GM19043 (cell line): ENCODE results near the gene STYK1.
"Not testable (repeated sequence)": the region's sequence is repeated elsewhere in the genome, so short reads cannot be mapped to it uniquely, and the experiment has no call there.

Experiments
- ATAC-seq: cut with Tn5 transposase; IDR thresholded peaks from one replicate; pipeline ENCODE4 v1.9.1; 2021; ENCODE audit warnings: low read depth; ENCODE audit not compliant: unreplicated experiment

Gene STYK1

DNA sequence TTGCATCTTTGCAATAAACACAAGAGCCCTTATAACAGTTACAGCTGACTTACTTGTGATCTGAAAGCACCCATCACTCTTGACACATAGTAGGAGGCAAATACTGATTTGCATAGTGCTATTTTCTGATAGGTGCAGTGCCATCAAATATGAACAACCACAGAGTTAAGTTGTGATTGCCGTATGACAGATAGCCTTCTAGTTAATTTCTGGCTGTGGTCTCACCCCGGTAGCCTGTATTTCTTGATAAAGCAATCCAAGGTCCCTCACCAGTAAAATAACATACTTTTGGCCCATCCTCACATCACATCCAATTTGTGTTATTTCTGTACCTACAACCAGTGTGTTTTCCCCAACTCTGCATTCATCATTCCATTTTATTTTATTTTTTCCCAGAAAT is 23.3 kb upstream of the STYK1 start:
- no peak for ATAC-seq

DNA sequence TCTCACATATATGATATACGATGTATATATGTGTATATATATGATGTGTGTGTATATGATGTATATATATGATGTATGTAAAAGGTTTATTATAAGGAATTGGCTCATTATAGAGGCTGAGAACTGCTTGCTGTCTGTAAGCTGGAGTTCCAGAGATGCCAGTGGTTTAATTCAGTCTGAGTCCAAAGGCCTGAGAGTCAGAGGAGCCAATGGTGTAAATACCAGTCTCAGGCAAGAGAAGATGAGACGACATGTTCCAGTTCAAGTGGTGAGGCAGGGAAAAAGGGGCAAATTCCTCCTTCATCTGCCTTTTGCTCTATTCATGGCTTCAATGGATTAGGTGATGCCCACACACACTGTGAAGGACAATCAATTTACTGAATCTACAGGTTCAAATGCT is 17.1 kb upstream of the STYK1 start:
- ATAC-seq, result no peak

DNA sequence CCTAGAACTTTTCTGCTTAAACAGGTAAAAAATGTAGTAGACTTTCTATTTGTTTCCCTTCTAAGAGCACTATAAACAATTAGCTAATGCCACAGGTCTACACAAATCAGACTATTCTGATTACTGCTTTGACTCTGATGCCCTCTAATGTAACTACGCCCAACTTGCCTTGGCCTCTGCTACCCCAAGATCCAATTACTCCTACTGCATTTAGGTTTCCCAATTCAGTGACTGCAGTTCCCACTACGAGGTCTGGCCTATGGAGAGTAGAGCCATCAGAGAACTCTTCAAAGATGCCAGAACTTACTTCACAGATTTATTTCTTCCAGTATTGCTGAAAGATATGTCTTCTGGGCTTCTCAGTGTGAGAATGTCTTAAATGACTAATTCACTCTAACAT is 15.3 kb upstream of the STYK1 start:
- no peak for ATAC-seq

DNA sequence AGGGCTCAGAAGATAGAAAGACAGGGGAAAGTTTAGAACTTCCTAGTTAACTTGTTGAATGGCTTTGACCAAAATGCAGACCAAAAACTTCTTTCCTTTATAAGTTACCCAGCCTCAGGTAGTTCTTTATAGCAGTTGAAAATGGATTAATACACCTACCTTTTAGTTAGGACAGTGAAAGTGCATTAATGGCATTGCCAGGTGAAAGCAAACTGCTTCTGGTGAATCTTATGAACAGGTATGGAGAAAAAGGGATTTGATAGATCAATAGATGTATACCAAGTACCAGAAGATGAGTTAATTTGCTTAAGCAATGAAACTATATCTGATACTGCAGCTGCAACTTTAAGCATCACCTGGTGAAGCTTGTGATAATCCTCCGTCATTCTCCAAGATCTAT is 14.2 kb upstream of the STYK1 start:
- ATAC-seq, result no peak

DNA sequence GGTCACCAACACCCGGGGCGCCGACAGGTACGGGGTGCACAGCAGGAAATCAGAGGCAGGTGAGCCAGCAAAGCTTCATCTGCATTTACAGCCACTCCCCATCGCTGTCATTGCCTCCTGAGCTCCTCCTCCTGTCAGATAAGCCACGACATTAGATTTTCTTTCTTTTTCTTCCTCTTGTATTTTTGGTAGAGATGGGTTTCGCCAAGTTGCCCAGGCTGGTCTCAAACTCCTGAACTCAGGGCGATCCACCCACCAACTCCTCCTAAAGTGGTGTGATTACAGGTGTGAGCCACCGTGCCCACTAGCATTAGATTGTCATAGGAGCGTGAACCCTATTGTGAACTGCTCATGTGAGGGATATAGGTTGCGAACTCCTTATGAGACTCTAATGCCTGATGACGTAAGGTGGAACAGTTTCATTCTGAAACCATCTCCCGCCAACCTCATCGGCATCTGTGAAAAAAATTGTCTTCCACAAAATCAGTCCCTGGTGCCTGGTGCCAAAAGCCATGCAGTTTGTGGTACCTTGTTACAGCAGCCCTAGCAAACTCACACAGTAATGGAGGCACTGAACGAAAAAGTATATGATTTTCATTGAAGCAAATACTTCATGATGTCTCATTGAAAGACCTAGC is 1.5 kb downstream of the STYK1 start:
- ATAC-seq, result no peak

DNA sequence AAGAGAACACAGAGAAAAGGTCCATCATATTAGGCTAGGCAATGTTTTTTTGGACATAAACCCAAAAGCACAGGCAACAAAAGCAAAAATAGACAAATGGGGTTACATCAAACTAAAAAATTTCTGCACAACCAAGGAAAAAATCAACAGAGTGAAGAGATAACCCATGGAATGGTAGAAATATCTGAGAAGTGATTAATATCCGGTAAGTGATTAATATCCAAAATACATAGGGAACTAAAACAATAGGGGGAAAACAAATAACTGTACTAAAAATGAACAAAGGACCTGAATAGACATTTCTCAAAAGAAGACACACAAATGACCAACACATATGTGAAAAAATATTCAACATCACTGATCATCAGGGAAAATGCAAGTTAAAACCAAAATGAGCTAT is 4.3 kb downstream of the STYK1 start:
- ATAC-seq, result no peak

DNA sequence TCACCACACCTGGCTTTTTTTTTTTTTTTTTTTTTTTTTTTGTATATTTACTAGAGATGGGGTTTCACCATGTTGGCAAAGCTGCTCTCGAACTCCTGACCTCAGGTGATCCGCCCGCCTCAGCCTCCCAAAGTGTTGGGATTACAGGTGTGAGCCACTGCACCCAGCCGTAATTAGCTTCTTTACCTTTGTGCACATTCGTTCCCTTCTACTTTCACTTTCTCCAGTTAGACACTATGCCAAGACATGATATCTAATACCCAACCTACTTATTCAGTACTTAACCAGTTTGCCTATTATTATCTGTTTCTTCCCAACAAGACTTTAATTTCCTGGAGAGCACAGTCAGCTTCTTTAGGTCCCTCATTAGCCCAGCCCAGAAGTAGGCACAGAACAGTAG is 5.3 kb downstream of the STYK1 start:
- no peak for ATAC-seq

DNA sequence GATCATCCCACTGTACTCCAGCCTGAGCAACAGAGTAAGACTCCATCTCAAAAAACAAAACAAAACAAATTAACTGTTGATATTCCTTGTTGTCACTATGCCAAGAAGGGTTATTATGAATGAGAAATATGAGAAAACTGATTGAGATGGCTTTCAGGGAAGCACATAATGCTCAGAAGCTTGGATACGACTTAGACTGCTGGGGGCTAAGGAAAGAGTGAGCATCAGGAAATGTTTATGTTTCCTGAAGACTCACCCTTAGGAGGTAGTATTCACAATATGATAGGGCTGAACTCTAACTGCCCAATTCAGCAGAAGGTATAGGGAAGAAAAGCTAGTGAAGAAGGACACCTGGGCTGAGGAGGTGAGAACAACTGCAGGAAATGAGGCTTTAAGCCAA is 6.3 kb downstream of the STYK1 start:
- no peak for ATAC-seq

DNA sequence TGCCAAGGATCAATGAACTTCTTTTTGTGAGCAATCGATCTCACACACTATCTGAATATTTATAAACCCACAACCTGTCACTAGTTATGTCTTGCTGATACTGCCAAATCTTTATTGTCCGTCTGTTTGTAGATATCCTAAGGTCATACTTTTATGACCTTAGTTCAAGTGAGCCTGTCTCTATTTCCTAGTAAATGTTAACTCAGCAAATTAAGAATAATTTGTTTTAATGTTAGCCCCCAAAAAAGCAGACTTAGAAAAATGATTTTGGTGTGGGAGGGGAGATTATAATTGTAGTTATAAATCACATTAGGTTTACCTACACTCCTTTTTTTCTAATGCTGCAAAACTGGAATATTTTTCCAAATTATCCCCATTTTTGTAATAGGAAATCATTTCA is 9.4 kb downstream of the STYK1 start:
- ATAC-seq, result no peak

DNA sequence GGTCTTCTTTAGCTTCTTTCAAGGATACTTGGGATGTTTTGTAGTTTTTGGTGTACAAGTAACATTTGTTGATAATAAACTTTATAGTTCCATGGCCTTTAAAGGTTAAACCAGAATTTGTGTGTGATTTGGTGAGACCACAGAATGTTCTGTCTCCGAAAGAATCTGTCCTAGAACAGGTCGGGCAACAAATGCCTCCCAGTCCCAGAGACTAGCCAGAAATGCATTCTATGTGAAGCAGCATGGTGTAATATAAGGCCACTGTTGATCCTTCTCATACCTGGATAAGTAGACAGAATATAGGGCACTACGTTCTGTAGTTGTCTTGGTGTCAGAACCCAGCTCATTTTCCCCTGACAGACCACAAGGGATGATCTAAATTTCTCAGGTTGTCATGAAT is 10.0 kb downstream of the STYK1 start:
- ATAC-seq, result no peak

DNA sequence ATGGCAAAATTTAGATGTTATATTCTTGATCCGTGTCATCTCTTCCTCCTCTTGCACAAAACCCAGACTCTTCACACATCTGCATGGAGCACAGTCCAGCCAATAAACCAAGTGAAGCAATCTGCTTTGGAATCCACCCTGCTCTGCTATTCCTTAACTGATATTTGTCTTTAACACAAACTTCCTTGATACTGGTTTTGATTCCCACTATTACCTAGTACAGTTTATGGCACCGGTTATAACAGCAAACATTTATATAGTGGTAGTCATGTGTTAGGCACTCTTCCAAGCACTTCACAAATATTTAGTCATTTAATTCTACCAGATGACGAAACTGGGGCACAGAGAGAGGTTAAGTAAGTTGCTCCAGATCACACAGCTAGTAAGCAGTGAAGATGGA is 12.5 kb downstream of the STYK1 start:
- ATAC-seq, result no peak

DNA sequence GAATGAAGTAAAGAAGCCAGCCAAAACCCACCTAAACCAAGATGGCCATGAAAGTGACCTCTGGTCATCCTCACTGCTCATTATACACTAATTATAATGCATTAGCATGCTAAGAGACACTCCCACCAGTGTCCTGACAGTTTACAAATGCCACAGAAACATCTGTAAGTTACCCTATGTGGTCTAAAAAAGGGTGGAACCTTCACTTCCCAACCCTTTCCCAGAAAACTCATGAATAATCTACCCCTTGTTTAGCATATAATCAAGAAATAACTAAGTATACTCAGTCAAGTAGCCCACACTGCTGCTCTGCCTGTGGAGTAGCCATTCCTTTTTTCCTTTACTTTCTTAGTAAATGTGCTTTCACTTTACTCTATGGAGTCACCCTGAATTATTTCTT is 19.8 kb downstream of the STYK1 start:
- ATAC-seq, result no peak

DNA sequence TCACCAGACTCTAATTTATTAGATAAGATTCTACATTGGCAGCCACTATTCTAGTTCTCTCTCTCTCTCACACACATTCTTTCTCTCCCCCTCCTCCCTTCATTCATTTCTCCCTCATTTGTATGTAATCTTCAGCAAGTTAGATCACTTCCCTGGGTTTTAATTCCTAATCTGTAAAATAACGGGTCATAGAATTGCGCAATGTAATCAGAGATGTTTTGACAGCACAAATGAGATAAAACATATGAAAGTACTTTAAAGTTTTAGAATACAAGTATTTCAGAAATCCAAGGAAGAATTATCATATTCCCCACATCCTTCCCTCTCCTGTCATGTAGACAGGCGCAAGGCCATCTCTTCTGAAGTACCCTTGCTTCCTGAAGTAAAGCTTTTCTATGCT is 21.7 kb downstream of the STYK1 start:
- no peak for ATAC-seq

DNA sequence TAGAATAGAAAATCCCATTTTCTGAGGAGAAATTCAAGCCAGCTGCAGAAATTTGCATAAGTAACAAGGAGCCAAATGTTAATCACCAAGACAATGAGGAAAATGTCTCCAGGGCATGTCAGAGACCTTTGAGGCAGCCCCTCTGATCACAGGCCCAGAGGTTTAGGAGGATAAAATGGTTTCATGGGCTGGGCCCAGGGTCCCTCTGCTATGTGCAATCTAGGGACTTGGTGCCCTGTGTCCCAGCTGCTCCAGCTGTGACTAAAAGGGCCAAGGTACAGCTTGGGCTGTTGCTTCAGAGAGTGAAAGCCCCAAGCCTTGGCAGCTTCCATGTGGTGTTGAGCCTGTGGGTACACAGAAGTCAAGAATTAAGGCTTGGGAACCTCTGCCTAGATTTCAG is 27.3 kb downstream of the STYK1 start:
- not testable (repeated sequence) for ATAC-seq

DNA sequence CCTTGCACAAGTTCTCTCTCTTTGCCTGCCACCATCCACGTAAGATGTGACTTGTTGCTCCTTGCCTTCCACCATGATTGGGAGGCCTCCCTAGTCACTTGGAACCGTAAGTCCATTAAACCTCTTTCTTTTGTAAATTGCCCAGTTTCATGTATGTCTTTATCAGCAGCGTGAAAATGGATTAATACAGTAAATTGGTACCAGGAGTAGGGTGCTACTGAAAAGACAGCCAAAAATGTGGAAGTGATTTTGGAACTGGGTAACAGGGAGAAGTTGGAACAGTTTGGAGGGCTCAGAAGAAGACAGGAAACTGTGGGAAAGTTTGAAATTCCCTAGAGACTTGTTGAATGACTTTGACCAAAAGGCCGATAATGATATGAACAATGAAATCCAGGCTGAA is 27.9 kb downstream of the STYK1 start:
- no peak for ATAC-seq

DNA sequence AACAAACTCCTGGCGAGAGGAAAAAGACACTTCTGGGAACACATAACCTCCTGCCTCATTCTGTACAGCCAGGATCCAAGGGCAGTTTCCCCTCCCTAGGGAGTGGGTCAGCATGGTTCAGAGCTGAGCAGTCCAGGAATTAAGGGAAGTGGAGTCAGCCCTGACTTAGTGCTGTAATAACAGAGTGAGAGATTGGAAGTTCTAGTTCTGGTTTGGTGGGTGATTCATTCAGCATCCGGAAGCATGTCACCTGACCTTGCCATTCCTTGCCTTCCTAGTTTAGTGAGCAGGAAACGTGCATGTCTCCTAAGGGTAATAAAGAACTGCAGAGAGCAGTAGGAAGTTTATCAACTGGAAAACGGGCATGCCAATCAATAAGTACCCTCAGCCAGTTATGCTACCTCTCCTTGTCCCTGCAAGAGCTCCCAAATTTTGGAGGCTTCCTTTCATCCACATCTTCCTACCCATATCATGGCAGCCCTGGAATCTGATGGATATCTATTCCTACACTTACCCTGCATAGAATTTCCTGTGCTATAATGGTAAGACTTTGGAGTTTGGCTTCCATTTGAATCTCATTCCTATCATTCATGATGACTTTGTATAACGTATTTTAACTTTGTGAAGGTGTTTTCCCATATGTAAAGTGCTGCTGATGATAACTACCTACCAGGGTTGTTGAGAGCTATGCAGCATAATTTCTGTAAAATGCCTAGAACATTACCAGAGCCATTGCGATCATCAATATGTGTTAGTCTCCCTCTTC is 31.9 kb downstream of the STYK1 start:
- no peak for ATAC-seq

DNA sequence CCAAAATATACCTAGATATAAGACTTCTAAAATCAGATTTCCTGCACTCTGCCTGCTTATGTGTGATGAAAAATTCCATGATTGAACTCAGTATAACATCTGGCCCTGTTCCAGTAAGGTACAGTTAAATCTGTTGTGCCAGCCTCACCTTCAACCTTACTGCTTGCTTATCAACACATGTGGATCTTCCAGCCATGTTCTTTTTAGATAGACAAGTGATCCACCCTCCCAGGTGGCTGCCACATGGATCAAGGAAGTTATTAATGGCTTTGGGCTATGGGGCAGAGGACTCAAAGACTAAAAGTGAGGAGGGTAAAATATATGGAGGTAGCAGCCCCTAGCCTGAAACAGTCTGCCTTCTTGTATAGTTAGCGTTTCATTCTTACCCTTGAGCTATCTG is 35.1 kb downstream of the STYK1 start:
- ATAC-seq, result no peak

DNA sequence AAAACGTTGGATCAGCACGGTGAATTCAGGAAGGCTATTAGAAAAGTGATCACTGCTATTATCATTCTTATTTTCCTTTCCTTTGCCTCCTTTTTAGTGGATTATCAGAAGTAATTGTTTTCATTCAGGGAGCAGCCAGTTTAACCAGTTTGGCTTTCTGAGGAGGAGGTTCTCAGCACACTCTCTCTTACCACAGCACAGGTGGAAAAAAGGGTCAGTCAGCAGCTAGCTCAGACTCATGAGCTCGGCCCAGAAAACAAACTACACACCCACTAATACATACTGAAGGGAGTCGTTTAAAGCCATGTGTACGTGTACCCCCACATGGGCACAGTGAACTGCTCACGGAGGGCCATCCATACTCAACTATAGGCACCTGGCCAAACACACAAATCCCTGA is 37.2 kb downstream of the STYK1 start:
- no peak for ATAC-seq

DNA sequence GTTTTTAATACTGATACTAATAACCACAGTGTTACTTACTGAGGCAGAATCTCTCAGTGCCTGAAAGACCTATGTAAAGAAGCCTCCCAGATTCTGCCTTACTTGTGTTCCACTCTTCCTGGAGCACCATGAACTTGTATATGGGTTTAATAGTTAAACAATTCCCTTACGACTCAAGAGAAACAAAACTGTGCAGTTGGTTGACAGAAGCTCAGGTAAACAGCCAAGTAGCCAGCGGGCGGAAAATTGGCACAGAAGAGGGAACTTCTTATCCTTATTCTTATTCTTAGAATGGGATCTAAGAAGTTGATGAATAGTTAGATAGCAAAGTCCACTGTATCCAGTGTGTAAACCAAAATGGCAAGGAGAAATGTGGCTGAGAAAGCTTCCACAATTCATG is 37.7 kb downstream of the STYK1 start:
- ATAC-seq, result no peak

DNA sequence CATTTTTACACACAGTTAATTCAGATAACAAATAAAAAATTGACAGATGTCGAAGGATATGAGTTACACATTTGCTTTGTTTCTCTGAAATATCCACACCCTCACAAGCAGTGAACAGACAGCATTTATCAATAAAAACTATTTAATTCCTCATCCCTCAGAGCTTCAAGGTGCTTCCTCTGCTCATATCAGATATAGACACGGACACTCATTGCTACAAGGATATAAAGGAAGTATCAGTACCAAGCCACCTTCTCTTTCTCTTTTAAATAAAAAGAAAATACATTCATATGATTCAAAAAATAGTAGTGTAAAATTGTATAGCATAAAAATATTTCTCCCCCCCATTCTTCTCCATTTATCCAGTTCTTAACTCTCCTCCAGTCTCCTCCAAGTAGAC is 38.5 kb downstream of the STYK1 start:
- no peak for ATAC-seq

DNA sequence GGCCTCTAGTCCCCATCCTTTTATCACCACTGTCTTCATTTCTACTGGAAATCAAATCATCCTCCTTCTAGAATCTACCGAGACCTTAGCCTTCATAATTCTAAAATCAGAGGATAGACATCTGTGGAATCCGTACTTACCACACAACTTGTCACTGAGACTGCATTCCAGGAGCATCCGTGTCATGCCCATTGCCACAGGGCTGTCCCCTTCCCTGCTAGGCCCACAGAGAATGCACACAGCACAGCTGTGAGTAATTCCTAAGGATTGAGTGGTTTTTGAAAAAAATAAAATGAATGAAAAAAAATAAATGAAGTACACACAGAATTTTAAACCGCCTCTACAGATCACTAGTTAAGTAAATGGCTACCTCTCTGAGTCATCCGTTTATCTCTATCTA is 39.4 kb downstream of the STYK1 start:
- ATAC-seq, result no peak

DNA sequence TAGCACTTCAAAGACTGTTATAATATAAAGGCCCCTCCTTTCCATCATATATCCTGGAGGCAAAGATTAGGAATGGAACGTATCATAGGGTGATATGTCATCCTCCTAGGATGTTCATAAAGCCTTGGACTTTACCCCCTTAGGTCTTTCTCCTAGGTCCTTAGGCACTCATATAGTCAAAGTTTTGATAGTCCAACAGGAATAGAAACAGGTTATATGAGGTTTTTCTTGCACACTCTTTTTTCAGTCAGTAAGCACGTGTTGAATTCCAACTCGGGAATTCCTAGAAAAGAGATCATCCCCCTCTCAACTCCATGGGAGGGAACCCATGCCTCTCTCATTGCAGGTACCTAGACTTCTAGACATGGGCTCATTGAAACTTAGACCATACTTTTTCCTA is 40.3 kb downstream of the STYK1 start:
- no peak for ATAC-seq

DNA sequence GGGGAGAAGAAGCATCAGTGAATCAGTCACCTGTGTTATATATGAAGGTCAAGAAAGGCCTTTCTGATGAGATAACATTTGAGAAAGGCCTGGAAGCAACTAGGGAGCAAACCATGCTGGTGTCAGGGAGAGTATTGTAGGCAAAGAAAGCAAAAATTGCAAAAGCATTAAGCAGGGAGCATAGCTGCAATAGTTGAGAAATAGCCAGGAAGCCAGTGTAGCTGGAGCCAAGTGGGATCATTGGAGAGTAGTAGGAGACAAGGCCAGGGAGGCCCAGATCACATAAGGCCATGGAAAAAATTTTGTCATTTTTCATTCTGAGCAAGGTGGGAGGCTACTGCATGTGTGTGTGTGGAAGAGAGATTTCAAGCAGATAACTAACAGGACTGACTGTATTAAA is 41.6 kb downstream of the STYK1 start:
- no peak for ATAC-seq
